Common myeloid progenitor, CD34-positive (primary cell): ENCODE results near the gene ZCCHC2.

ENCODE experiments used
- CTCF ChIA-PET: fragments of 350-600 bp; sonication (Branson Sonifier 250); formaldehyde crosslinking; loops from one replicate; lab custom pipeline; 2021; ENCODE audit warnings: antibody characterized with exemption; lab: Charles Lee
- POLR2A ChIA-PET: fragments of 350-600 bp; sonication (Branson Sonifier 250); formaldehyde crosslinking; loops from one replicate; lab custom pipeline; 2021; ENCODE audit warnings: antibody characterized with exemption; lab: Charles Lee
- DNase-seq, 3 donors: peaks; one replicate each; pipeline versions ENCODE4 v3.0.0 to v3.0.0-alpha.2; 2013
- H3K27ac ChIP-seq, 2 experiments: 1 replicate in 1 of 2; 2 replicates in 1 of 2; pipeline ENCODE4 v1.7.0; 2013; ENCODE audit warnings: inconsistent platforms in 2 of 2, low read length in 2 of 2, mild to moderate bottlenecking in 2 of 2, low read depth in 1 of 2, moderate library complexity in 1 of 2; ENCODE audit not compliant: severe bottlenecking in 2 of 2, insufficient read depth in 1 of 2, poor library complexity in 1 of 2
- H3K27me3 ChIP-seq, 5 experiments: replicated peaks in 2 of 5; 1 replicate in 3 of 5; 2 replicates in 2 of 5; pipeline versions ENCODE4 v1.6.1 to v1.7.0; 2013; ENCODE audit warnings: low read length in 4 of 5, mild to moderate bottlenecking in 2 of 5, moderate library complexity in 2 of 5, inconsistent platforms in 1 of 5; ENCODE audit not compliant: insufficient read depth in 5 of 5, control insufficient read depth in 4 of 5
- H3K36me3 ChIP-seq, 4 experiments: 1 replicate in 2 of 4; 2 replicates in 2 of 4; pipeline versions ENCODE4 v1.6.1 to v1.7.0; 2013; ENCODE audit warnings: low read length in 3 of 4, control low read depth in 1 of 4, mild to moderate bottlenecking in 1 of 4; ENCODE audit not compliant: control insufficient read depth in 4 of 4, insufficient read depth in 4 of 4
- H3K4me1 ChIP-seq, 4 experiments: 1 replicate in 3 of 4; 2 replicates in 1 of 4; pipeline versions ENCODE4 v1.6.1 to v1.7.1; 2013; ENCODE audit warnings: low read length in 3 of 4, mild to moderate bottlenecking in 3 of 4, control low read depth in 1 of 4, inconsistent platforms in 1 of 4, moderate library complexity in 1 of 4; ENCODE audit not compliant: control insufficient read depth in 4 of 4, insufficient read depth in 4 of 4; ENCODE audit errors: control extremely low read depth in 1 of 4
- H3K4me3 ChIP-seq, 7 experiments: 1 replicate in 4 of 7; 2 replicates in 3 of 7; pipeline versions ENCODE4 v1.5.1 to v1.7.0; 2013; ENCODE audit warnings: mild to moderate bottlenecking in 7 of 7, low read length in 6 of 7, moderate library complexity in 6 of 7, inconsistent platforms in 2 of 7, low read depth in 2 of 7, control low read depth in 1 of 7; ENCODE audit not compliant: insufficient read depth in 4 of 7, control insufficient read depth in 1 of 7; ENCODE audit errors: extremely low read depth in 1 of 7
- H3K9me3 ChIP-seq, 5 experiments: 1 replicate in 4 of 5; 2 replicates in 1 of 5; pipeline versions ENCODE4 v1.6.1 to v1.7.1; 2013; ENCODE audit warnings: low read length in 4 of 5, mild to moderate bottlenecking in 2 of 5, inconsistent platforms in 1 of 5, low read depth in 1 of 5, moderate library complexity in 1 of 5; ENCODE audit not compliant: control insufficient read depth in 4 of 5, insufficient read depth in 2 of 5; ENCODE audit errors: control extremely low read depth in 1 of 5
- WGBS: methylation state at CpG from one replicate; pipeline ENCODE4 v1.1.5; 2013; ENCODE audit not compliant: insufficient coverage; 5-methylcytosine and 5-hydroxymethylcytosine counted together

ZCCHC2 gene

DNA sequence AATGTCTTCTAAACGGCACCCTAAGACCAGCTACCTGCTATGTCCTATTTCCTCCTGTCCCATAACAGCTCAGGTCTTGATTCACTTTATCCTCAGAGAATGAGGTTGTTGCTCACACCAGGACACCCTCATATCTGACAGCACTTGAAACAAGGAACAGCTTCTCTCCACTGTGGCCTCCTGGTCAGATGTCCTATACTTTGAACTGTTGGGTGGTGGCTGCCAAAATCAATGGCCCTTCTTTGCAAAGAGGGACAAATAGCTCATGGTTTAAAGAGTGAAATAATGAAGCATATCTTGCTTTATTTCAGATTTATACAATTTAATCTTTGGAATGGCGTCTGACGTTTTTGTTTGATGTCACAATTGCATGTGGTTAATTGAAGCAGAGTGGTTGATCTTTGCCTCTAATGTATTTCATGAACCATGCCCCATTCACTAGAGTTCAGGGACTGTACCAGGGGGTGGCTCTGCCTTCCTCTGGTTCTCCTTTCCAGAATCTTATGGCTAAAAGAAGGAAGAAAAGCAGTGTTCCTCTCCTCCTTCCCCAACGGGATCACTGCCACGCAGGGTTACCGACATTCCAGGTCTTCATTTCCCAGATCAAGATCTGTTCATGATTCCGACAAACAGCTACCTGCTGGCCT is 24.1 kb upstream of the ZCCHC2 start:
- Histone ChIP-seq H3K9me3 (peaks cover 0 to 2% (median 0%) of the 10 kb centered on the region in 5 experiments), H3K36me3 (no peaks in the 10 kb centered on the region), H3K4me1 (peaks cover 2 to 17% (median 13%) of the 10 kb centered on the region in 4 experiments), H3K4me3 (peak overlapping the region in 1 of 7 experiments; percentile 20), H3K27ac (no peak overlapping the region), H3K27me3 (no peaks in the 10 kb centered on the region)
- POLR2A ChIA-PET = no interaction called here
- no peak for DNase-seq
- WGBS = 100% methylated on average over 4 of the region's 7 CpGs
- CTCF ChIA-PET = interaction anchor here (1.0 to 1.7 kb wide), 3 partner anchors 9 to 37 kb away, joined by 3 to 6 read pairs (median 4); no protein-coding TSS in a partner anchor

DNA sequence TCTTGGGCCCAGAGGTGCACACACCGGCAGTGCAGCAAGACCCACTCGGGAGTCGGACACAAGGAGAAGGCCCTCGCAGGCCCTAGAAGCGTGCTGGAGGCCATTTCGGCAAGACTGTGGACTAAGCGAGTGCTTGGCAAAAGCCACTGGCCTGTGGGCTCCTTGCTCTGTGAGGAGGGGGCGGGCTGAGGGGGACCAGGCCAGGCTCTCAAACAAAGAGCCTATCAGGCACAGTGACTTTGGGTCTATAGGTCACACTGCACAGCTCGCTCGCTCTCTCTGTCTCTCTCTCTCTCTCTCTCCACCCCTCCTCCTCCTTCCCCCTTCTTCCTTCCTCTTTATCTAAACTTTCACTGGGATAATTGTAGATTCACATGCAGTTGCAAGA is 23.6 kb upstream of the ZCCHC2 start:
- H3K9me3 ChIP-seq = peaks cover 0 to 2% (median 0%) of the 10 kb centered on the region in 5 experiments
- H3K27ac ChIP-seq = no peak overlapping the region
- no peaks in the 10 kb centered on the region for H3K27me3 ChIP-seq
- no peaks in the 10 kb centered on the region for H3K36me3 ChIP-seq
- 53% methylated on average over 6 of the region's 10 CpGs for WGBS
- ChIA-PET CTCF (interaction anchor here (1.2 to 1.7 kb wide), 2 partner anchors 12 to 24 kb away, joined by 3 to 6 read pairs; partner anchors contain the start of gene ZCCHC2), POLR2A (no interaction called here)
- peak; percentile 38 to 77 (median 70) for DNase-seq
- H3K4me1 ChIP-seq = peaks cover 2 to 17% (median 13%) of the 10 kb centered on the region in 4 experiments
- peak overlapping the region in 3 of 7 experiments; percentile 2 to 22 (median 20) for H3K4me3 ChIP-seq

DNA sequence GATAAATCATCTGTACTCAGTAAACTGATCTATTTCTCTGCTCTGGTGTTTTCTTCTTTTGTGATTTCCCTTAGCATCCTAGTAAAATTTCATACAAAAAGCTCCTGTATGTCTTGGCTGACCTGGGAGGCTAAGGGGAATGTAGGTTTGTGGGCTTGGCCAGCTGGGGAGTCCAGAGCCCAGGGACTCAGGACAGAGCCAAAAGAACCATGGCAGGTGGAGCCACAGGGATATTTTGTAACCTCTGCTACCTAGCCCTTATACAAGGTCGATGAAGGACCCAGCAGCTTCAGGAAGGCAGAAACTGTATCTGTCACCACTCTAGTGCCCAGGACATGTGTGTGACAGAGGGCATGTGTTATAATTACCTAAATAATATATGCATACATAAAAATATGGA is 22.7 kb upstream of the ZCCHC2 start:
- ChIA-PET POLR2A (no interaction called here), CTCF (interaction anchor here (0.8 to 1.7 kb wide), 3 partner anchors 11 to 76 kb away, joined by 3 to 6 read pairs (median 3); partner anchors contain the start of gene ZCCHC2)
- Histone ChIP-seq H3K36me3 (no peaks in the 10 kb centered on the region), H3K4me1 (peaks cover 2 to 17% (median 13%) of the 10 kb centered on the region in 4 experiments), H3K4me3 (no peak overlapping the region), H3K27ac (no peak overlapping the region), H3K9me3 (peaks cover 0 to 2% (median 0%) of the 10 kb centered on the region in 5 experiments), H3K27me3 (no peaks in the 10 kb centered on the region)
- no peak for DNase-seq
- WGBS = no CpG with 5 or more reads among the region's 1 CpG

DNA sequence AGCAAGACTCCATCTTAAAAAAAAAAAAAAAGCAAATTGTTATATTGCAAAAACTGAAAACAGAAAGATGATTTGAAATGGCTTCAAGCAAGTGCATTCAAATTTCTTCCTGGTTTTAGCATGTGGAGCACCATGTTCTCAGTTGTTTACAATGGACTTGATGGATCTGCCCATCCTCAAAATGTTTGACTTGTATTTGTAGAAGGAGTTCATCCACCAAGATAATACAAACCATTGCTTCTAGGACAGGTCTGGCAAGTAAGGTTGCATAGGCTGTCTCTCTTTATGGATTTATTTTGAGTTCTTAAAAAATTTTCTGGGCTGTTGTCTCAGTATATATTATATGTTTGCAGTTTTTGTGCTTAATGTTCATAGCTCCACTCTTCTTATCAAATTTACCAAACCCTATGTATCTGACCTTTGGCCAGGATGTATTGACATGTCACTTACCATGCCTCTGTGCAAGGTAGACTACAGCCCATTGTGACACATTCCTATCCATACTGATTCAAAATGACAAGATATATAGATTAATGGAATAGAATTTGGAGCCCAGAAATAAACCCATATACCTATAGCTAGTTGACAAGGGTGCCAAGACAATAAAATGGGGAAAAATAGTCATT is 21.7 kb upstream of the ZCCHC2 start:
- no peak overlapping the region for H3K4me3 ChIP-seq
- H3K4me1 ChIP-seq = peaks cover 2 to 22% (median 18%) of the 10 kb centered on the region in 4 experiments
- peaks cover 0 to 2% (median 0%) of the 10 kb centered on the region in 5 experiments for H3K9me3 ChIP-seq
- ChIA-PET POLR2A (no interaction called here), CTCF (interaction anchor here (1.4 kb wide), 1 partner anchor 10 kb away, joined by 3 read pairs; no protein-coding TSS in a partner anchor)
- no peaks in the 10 kb centered on the region for H3K27me3 ChIP-seq
- DNase-seq = no peak
- H3K27ac ChIP-seq = no peak overlapping the region
- no peaks in the 10 kb centered on the region for H3K36me3 ChIP-seq

DNA sequence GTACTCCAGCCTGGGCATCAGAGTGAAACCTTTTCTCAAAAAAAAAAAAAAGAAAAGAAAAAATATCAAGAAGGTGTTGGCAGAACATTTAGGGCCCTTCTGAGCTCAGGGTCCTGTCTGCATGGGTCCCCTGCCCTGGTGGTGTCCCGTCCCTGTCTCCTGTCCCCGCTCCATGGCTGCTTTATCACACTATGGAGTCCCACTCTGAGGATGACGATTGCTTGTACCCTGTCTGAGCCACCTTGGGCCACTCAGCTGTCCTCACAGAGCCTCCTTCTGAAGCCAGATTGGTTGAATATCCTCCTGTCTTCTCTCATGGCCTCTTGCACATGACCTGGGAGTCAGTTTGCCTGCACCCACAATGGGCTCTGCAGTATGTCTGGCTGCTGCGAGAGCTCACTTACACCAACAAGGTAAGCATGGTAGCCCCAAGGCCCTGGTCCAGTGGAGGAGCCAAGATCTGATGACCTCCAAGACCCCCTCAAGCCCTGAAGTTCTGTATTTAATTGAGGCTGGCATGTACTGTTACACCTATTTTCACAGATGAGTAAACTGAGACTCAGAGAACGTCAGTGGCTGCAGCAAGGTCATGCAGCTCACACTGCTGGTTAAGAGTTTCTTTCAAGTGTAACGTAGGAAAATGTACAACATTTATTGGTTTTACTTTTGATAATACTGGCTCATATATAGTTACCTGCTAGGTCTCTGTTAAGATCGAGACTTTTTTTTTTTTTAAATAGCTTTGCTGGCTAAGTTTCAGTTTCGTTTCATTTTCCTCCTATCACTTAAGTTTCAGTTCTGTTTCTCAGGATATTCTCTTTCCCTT is 16.9 kb upstream of the ZCCHC2 start:
- Histone ChIP-seq H3K9me3 (peaks cover 0 to 2% (median 0%) of the 10 kb centered on the region in 5 experiments), H3K4me3 (peak overlapping the region in 6 of 7 experiments; percentile 53 to 95 (median 66)), H3K27me3 (no peaks in the 10 kb centered on the region), H3K27ac (peak overlapping the region; percentile 33 to 79), H3K36me3 (no peaks in the 10 kb centered on the region), H3K4me1 (peaks cover 3 to 10% (median 7%) of the 10 kb centered on the region in 4 experiments)
- POLR2A ChIA-PET = no interaction called here
- peak; percentile 44 to 80 (median 75) for DNase-seq
- 74% methylated on average over 5 of the region's 8 CpGs for WGBS
- CTCF ChIA-PET = interaction anchor here (0.9 to 1.4 kb wide), 4 partner anchors 12 to 84 kb away, joined by 3 to 4 read pairs (median 3); no protein-coding TSS in a partner anchor

DNA sequence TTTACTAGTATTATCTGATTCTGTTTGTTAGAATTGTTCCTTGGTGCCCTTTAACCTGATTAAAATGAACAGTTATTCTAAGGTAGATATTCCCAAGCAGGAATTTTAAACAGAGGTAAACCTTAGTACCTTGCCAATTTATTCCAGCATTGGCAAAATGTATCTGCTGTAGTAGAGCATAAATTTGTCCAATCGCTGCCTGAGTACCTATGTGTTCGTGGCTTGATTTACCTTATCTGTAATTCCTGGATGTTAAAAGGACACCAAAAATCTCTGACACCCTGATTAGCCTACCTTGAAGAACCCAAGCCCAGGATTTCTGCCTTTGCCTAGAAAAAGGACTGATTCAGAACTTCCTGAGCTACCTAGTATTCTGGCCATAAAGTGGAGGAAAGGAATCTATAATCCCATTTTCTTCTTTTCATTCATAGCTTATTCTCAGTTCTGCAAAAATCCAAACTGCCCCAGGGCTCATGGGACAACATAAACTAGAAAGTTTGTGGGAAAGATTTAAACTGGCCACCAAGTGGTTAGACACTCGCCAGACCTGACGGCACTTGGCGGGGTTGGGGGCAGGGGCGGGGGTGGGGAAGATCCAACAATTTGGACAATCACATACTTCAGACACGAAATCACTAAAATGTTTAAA is 16.2 kb upstream of the ZCCHC2 start:
- 47% methylated on average over 3 of the region's 7 CpGs for WGBS
- Histone ChIP-seq H3K9me3 (peaks cover 0 to 7% (median 2%) of the 10 kb centered on the region in 5 experiments), H3K27ac (peak overlapping the region; percentile 33 to 79), H3K4me1 (peaks cover 3 to 10% (median 7%) of the 10 kb centered on the region in 4 experiments), H3K4me3 (peak overlapping the region in 6 of 7 experiments; percentile 53 to 95 (median 66)), H3K27me3 (no peaks in the 10 kb centered on the region), H3K36me3 (no peaks in the 10 kb centered on the region)
- no peak for DNase-seq
- ChIA-PET POLR2A (no interaction called here), CTCF (interaction anchor here (0.9 kb wide), 1 partner anchor 85 kb away, joined by 3 read pairs; no protein-coding TSS in a partner anchor)
